GM18909 (cell line): ENCODE measurements around the gene COL5A2.
A peak's percentile ranks its signal among the peaks of the same experiment; 100 is the strongest.

Experiments
- ATAC-seq: cut with Tn5 transposase; IDR thresholded peaks from one replicate; pipeline ENCODE4 v1.9.1; 2021; ENCODE audit warnings: mild to moderate bottlenecking; ENCODE audit not compliant: unreplicated experiment, poor library complexity

The COL5A2 gene

GRCh38 chr2:189151906-189152305, 27.7 kb downstream of the COL5A2 start:
- no peak for ATAC-seq

- no peak for ATAC-seq
Measured at GRCh38 chr2:189150033-189150432, 29.5 kb downstream of the COL5A2 start.

GRCh38 chr2:189147989-189148388, 31.6 kb downstream of the COL5A2 start:
- no peak for ATAC-seq

GRCh38 chr2:189147361-189147760, 32.2 kb downstream of the COL5A2 start:
- ATAC-seq, result no peak

GRCh38 chr2:189146553-189146952, 33.0 kb downstream of the COL5A2 start:
- no peak for ATAC-seq

GRCh38 chr2:189144700-189145211, 34.8 kb downstream of the COL5A2 start:
- no peak for ATAC-seq

GRCh38 chr2:189143925-189144324, 35.6 kb downstream of the COL5A2 start:
- no peak for ATAC-seq

- peak; percentile 99 for ATAC-seq
Measured at GRCh38 chr2:189142893-189143759, 36.4 kb downstream of the COL5A2 start.

GRCh38 chr2:189138800-189139199, 40.8 kb downstream of the COL5A2 start:
- no peak for ATAC-seq

GRCh38 chr2:189137519-189137918, 42.0 kb downstream of the COL5A2 start:
- no peak for ATAC-seq

- no peak for ATAC-seq
Measured at GRCh38 chr2:189134485-189134884, 45.1 kb downstream of the COL5A2 start.

- ATAC-seq, result no peak
Measured at GRCh38 chr2:189131991-189132390, 47.6 kb downstream of the COL5A2 start.

GRCh38 chr2:189129971-189130370, 49.6 kb downstream of the COL5A2 start:
- no peak for ATAC-seq

GRCh38 chr2:189128970-189129369, 50.6 kb downstream of the COL5A2 start:
- no peak for ATAC-seq

- ATAC-seq, result no peak
Measured at GRCh38 chr2:189127756-189128155, 51.8 kb downstream of the COL5A2 start.

- ATAC-seq, result no peak
Measured at GRCh38 chr2:189125195-189125594, 54.4 kb downstream of the COL5A2 start.

- ATAC-seq, result no peak
Measured at GRCh38 chr2:189124175-189124574, 55.4 kb downstream of the COL5A2 start.

GRCh38 chr2:189118386-189118785, 61.2 kb downstream of the COL5A2 start:
- no peak for ATAC-seq

- ATAC-seq, result no peak
Measured at GRCh38 chr2:189116979-189117378, 62.6 kb downstream of the COL5A2 start.

- ATAC-seq, result no peak
Measured at GRCh38 chr2:189116087-189116486, 63.5 kb downstream of the COL5A2 start.

- no peak for ATAC-seq
Measured at GRCh38 chr2:189115126-189115525, 64.4 kb downstream of the COL5A2 start.

- no peak for ATAC-seq
Measured at GRCh38 chr2:189113963-189114362, 65.6 kb downstream of the COL5A2 start.
